NCI-H748 (cell line): ENCODE data around the gene HOTAIR.

Experiments
- DNase-seq: peaks from one replicate; lab custom pipeline; 2025; ENCODE audit not compliant: unreplicated experiment; lab: John Stamatoyannopoulos, UW

Gene HOTAIR

DNA sequence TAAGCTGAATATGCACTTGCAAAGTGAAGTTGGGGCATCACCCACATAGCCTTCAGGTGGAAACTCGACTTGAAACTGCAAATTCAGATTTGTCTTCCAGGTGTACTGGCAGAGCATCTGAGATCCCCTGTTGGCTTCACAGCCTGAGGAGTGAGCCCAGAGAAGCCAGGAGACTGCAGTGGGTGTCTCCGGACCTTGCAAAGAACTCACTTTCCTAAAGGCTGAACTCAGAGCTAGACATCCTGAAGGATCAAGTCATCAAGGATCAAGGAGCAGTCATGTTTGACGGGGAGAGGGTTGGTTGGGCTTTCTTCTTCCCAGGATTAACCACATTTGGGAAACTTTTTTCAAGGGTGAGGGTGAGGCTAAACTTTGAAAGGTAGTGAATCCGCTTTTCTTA lies 45.2 kb downstream of the HOTAIR start:
- no peak for DNase-seq

GRCh38 chr12:53928054-53928835 lies 46.5 kb downstream of the HOTAIR start:
- DNase-seq, result peak; percentile 29

DNA sequence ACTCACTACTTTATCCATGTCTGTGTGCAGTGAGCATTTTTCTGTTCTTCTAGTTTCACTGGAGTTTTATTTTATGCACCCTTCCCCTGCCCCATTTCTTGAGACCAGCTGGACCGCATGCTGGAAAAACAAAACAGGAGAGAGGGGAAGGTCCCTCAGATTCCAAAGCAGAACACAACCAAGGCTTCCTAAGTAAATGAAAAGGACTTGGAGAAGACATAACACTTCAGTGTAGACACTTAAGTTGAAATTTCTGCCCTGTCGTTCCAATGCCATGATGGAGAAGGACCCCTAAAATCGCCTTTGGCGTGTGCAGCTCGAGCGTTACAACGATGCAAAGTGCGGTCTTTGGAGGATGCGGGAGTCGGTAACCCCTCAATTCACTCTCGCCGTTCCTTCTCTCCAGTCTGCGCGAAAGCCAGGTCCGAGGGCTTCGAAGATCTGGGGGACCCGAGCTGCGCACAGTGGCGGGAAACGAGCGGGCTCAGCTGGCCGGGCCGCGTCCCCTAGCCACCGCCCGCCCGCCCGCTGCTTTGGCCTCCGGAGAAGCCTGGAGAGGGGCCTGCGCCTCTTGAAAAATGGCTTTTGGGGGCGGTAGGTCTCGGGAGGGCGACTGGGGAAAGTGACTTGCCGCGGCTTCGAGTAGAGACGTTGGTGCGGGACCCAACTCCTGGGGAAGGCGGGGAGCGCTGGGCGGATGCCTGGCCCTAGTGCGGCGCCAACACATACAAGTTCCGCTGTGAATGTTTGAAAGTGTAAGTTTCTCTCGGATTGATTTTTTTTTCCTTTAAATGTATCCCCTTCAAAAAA lies 47.3 kb downstream of the HOTAIR start:
- DNase-seq, result no peak

- DNase-seq, result no peak
Observed at GRCh38 chr12:53924521-53925405, 50.0 kb downstream of the HOTAIR start.

GRCh38 chr12:53916788-53917655 lies 57.7 kb downstream of the HOTAIR start:
- DNase-seq, result no peak
